ENCODE measurements around the gene ASIC4. TPM values are rescaled to one million over a fixed set of nuclear protein-coding genes. Genes with fewer than 3 reads are reported as not detected.

The ASIC4 gene
- total and polyA plus RNA-seq, 2 of the 13 experiments (the other 11 are each of a cell fraction or from before 2014, with no cell fraction given), result 0.03 TPM; not detected in 1

GRCh38 chr2:219576505-219577388 lies 62.5 kb downstream of the ASIC4 start (continued):
- TF ChIP-seq UBTF (CRISPR knock-in tag; IDR thresholded peaks at IDR 0.05) (peak; percentile 93; the same call in 1 of the 2 replicates), ZNF30 (CRISPR knock-in tag; IDR thresholded peaks at IDR 0.05) (no peak), RFX1 (IDR thresholded peaks at IDR 0.05) (no peak), ZNF263 (CRISPR knock-in tag; IDR thresholded peaks at IDR 0.05) (peak; percentile 100), RFXAP (CRISPR knock-in tag; IDR thresholded peaks at IDR 0.05; ENCODE audit: borderline replicate concordance) (peak; percentile 93; the same call in 1 of the 2 replicates), ATF4 (CRISPR knock-in tag; IDR thresholded peaks at IDR 0.05) (no peak; a peak in 1 of 4 replicates), ZNF432 (CRISPR knock-in tag; IDR thresholded peaks at IDR 0.05; ENCODE audit: borderline replicate concordance) (no peak), HOXA3 (CRISPR knock-in tag; IDR thresholded peaks at IDR 0.05) (peak; percentile 96), KLF15 (CRISPR knock-in tag; IDR thresholded peaks at IDR 0.05; ENCODE audit: borderline replicate concordance) (0 out of 2 replicates have a peak, but pooled peaks have one; percentile 59), POGZ (CRISPR knock-in tag; IDR thresholded peaks at IDR 0.05) (peak; percentile 91), RAD51 (IDR thresholded peaks at IDR 0.05; ENCODE audit: borderline replicate concordance) (no peak), RXRA (CRISPR knock-in tag; IDR thresholded peaks at IDR 0.05) (peak; percentile 97), HOMEZ (CRISPR knock-in tag; IDR thresholded peaks at IDR 0.05; ENCODE audit: low read depth) (peak; percentile 87), NFKB2 (CRISPR knock-in tag; IDR thresholded peaks at IDR 0.05; ENCODE audit: borderline replicate concordance) (peak; percentile 86), ZMYM3 (CRISPR knock-in tag; IDR thresholded peaks at IDR 0.05) (peak; percentile 97), ZNF83 (CRISPR knock-in tag; IDR thresholded peaks at IDR 0.05; ENCODE audit: borderline replicate concordance) (no peak), DMTF1 (CRISPR knock-in tag; IDR thresholded peaks at IDR 0.05) (no peak), NR2F6 (IDR thresholded peaks at IDR 0.05) (peak; percentile 76), NR2F6 (CRISPR knock-in tag; IDR thresholded peaks at IDR 0.05) (peak; percentile 82; the same call in 1 of the 2 replicates), ZNF276 (CRISPR knock-in tag; IDR thresholded peaks at IDR 0.05; ENCODE audit: low read depth) (peak; percentile 76), HNRNPUL1 (IDR thresholded peaks at IDR 0.05; ENCODE audit: low read depth, low read length) (no peak)

Data from HepG2 (cell line).